Placental pericyte (primary cell): ENCODE results near the gene HSPB8. TPM values are rescaled to one million over a fixed set of nuclear protein-coding genes. Genes with fewer than 3 reads are reported as not detected.

Experiments
- total RNA-seq: library from RNA; depleted of rRNA; stranded (reverse); fragments of >200 nt; gene quantifications from 2 replicates; pipeline ENCODE4 v1.2.3, GENCODE V29; 2012

The HSPB8 gene
- 9.6 and 13.7 TPM in 2 replicates for total RNA-seq

GRCh38 chr12:119178544-119179334 lies at the start of gene HSPB8:
TSS of gene HSPB8 (plus strand) at chr12:119178931. CDS start at chr12:119179313, 382 bp downstream.

Other genes starting within 250 kb of the HSPB8 start
- gene SRRM4, start 197.4 kb upstream of the HSPB8 start, total RNA-seq, result not detected in 2 replicates
- not detected in 2 replicates for gene CCDC60, start 155.8 kb downstream of the HSPB8 start, total RNA-seq